SIG-M5 treated with dmso at 0.1 percent for 504 hours (cell line): ENCODE measurements around the gene ZNF552.
"Not testable (repeated sequence)": the region's sequence is repeated elsewhere in the genome, so short reads cannot be mapped to it uniquely, and the experiment has no call there.

Experiments
- DNase-seq: peaks from one replicate; lab custom pipeline; 2025; ENCODE audit not compliant: unreplicated experiment; lab: John Stamatoyannopoulos, UW

Gene ZNF552

DNA sequence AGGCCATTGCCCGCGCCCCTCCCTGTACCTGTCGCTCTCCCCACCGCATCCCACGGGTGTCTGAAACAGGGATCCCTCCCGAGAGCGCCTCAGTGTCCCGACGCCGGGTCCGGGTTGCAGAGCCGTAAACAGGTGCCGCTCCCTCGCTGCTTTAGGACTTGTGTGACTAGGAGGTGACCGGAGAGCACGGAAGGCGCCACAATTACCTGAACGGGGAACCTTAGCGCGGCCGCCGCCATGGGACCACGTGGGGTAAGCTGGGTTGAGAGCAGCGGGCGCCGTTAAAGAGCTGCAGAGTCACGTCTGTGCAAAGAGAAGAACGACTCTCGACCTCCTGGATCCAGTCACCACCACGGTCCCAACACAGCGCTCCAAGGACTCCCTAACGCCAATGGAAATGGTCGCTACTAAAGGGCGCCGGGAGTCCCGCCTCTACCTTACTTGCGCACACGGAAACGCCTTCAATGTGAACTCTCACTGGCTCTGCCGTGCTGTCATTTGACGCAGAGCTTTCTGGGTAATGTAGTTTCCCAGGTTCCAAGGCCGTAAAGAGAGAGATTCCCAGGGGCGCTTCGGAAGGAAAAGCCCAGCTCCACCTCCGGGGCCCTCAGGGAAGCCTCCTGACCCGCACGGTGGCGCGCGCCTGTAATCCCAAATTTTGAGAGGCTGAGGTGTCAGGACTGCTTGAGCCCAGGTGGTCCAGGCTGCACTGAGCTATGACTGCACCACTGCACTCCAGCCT, at the start of gene ZNF552:
ZNF552 (minus strand) TSS at position 409 of the 742 bp plus-strand sequence; CDS start at position 239, 170 bp downstream.
- DNase-seq, result peak; percentile 89

DNA sequence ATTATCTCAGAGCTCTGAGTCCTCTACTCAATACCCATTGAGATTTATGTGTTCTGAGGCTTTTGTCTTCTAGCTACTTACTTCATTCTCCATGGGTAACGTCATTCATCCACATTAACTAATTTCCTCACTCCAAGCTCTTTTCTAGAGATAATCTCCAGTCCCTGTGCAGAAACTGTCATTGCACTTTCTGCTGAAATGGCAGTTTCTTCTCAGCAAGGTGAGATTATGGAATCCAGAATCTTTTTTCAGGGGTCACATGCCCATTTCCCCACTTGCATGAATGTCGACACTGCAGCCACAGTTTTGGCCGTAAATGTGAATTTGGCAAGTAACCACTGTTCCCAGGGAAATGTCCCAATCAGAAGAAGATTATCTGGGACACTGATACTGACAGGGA, 47.6 kb upstream of the ZNF552 start:
- DNase-seq, result not testable (repeated sequence)

DNA sequence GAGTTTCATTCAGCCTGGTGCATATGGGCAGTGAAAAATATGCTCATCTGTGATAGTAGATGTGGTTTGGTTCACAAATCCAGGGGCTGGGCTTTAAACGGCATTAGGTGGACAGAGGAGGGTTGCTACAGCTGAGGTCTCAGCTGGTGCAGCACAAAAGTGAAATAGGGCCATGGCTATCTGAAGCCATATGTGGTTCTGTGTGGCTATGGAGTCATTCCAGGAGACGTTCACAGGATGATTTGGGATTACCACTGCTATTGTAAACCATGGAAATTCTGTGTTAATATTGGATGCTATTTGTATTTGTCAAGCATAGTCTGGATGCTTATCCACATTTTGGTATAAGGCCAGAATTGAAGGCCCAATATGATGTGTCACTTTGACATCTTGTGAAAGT, 39.4 kb upstream of the ZNF552 start:
- not testable (repeated sequence) for DNase-seq

DNA sequence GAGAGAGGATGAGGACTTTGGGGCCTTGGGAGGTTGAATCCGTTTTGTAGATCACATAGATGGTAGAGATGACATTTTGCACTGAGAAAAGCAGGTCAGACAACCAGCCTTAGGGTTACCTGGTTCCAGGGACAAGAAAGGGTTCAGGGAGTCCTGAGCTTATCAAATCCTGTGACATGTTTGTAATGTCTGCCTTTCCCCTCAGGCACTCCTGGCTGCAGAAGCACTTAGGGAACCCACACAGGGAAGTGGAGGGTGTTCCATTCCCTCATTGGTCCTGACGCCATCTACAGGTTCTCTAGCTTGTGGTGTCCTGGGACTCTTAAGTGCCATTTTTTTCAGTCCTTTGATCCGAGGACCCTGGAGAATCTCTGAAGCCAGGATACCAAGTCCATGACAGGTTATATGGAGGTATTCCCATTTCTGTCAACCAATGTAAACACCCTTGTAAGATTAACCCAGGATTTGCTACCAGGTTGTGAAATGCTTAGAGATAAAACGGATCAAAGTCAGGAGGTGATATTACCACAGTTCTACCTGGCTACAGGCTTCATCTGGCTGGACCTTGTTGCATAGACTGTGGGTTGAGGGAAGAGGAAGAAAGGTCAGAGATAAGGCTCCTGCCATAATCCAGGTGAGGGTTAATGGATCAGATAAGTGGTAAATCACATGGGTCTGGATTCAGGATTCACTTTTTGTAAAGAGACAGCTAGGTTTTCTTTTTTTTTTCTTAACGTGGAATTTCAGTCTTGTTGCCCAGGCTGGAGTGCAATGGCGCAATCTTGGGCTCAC, 37.3 kb upstream of the ZNF552 start:
- DNase-seq, result not testable (repeated sequence)

DNA sequence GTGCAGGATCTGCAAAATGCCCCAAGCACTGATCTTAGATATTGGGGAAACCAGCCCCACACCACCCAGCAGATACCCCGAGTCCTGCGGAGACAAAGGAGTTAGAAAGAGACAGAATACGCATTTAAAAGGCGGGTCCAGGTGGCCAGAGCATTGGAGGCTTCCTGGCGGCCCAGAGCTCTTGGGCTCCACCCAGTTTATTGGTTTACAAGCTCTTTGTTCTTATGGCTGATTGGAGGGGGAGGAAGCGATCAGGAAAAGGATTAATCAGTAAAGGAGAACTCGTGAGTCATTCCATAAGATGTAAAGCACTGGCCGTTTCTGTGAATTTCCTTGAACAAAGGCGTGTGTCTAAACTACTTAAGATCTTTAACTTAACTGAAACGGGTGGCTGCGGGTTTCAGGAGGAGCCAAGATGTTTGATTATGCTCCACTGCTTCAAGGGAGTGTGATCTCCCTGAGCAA, 35.9 kb upstream of the ZNF552 start:
- peak; percentile 27 for DNase-seq

DNA sequence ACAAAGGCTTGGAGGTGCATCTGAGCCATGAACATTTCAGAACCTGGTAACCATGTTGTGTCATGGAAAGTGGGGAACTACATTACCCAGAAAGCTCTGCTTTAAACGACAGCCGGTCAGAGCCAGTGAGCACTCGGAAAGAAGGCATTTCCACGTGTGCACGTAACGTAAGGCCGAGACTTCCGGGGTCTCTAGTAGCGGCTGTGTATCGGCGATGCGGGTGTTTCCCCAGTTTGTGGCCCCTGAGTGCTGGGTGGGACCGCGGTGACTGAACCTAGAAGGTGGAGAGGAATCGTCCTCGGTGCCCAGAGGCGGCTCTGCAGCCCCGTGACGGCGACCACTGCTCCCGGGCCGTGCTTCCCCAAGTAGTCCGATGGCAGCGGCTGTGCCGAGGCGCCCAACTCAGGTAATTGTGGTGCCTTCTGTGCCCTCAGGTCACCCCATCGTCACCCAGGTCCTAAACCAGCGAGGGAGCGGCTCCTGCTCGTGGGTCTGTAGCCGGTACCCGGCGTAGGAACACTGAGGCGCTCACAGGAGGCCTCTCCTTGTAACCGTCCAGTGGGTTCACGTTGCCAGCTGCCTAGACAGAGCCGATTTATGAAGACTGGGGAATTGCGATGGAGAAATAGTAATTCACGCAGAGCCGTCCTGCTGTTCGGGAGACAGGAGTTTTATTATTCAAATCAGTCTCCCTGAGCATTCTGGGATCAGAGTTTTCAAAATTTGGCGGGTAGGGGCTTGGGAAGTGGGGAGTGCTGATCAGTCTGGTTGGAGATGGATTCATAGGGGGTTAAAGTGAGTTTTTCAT, 35.2 kb upstream of the ZNF552 start, which contains the start of gene ZNF587:
ZNF587 (plus strand) TSS at position 194 of the 808 bp plus-strand sequence; CDS start at position 374, 180 bp downstream.
- peak; percentile 85 for DNase-seq

DNA sequence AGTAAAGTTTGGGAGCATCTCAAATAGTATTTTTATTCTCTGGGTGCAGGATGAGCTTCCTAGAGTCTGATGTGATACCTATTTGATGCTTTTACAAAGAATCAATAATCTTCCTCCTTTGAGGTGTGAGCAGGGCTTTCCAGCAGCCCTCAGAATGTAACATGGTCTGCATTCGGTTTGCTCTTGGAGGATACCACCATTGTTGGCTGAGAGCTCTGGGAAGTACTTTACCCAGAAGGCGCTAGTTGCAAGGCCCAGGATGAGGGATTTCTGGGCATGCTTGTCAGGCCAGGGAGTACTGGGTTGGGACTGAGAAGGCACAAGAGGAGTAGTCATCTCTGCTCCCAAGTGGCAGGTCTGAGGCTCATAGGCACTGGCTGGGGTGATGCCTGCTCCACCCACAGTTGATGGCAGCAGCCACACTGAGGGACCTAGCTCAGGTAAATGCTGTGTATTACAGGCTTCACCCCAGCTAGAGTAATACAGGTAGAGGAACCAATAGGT, 34.5 kb upstream of the ZNF552 start:
- DNase-seq, result not testable (repeated sequence)

DNA sequence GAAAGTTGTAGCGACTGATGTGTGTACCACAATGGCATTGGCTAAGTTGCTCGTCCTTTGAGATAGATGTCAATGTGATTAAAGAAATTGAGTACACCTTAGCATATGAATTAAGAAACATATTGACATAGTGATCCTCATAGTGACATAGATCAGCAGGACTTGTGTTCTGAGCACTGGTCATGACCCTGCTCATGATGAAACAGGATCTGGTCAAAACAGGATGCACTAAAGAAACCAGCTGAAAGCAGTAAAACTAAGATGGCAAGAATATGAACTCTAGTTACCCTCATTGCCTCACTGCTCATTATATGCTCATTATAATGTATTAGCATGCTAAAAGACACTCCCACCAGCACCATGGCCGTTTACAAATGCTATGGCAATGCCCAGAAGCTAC, 32.5 kb upstream of the ZNF552 start:
- DNase-seq, result not testable (repeated sequence)

DNA sequence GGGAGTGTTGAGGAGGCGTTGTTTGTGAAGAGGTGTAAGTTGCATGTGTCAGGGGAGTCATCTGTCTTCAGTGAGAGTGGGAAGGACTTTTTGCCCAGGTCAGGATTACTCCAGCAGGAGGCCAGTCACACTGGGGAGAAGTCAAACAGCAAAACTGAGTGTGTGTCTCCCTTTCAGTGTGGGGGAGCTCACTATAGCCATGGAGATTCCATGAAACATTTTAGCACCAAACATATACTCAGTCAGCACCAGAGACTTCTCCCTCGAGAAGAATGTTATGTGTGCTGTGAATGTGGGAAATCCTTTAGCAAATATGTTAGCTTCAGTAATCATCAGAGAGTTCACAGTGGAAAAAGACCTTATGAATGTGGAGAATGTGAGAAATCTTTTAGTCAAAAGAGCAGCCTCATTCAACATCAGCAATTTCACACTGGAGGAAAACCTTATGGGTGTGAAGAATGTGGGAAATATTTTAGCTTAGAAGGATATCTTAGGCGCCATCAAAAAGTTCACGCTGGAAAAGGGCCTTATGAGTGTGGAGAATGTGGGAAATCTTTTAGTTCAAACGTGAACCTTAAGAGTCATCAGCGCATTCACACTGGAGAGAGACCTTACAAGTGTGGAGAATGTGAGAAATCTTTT, 26.5 kb upstream of the ZNF552 start:
- DNase-seq, result no peak

DNA sequence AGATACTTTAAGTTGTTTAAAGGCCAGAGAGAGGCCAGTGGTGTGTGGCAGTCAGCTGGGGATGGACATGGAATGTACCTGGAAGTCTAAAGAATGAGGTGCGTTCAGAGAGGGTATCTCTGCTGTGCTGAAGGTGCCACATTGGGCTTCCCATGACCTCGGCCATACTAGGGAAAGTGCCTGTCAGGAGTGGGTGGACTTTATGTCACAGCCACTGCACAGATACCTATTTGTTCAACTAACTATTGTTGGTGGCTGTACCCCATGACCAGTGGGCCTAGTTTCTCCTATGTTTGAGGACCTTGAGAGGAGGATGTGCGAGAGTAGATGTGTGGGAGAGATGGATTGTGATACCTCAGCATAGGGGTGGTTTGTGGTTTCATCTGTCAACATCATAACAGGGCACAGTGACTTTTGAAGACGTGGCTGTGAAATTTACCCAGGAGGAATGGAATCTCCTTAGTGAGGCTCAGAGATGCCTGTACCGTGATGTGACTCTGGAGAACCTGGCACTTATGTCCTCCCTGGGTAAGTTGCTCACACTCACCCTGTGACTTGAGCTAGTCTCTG, 24.0 kb upstream of the ZNF552 start:
- DNase-seq, result not testable (repeated sequence)

DNA sequence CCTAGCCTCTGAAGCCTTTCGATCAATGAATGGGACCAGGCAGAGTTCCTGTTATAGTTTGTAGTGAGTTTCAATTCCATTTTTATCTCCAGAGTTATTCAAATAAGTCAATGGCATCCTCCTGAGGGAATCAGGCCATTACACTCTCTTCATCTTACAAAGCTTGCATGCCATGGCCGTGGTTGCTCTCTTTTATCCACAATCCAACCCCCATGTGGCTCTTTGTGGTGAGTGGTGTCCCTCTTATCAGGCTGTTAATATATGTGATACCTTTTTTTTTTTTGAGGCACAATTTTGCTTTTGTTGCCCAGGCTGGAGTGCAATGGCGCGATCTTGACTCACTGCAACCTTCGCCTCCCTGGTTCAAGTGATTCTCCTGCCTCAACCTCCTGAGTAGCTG, 22.3 kb upstream of the ZNF552 start:
- DNase-seq, result not testable (repeated sequence)

DNA sequence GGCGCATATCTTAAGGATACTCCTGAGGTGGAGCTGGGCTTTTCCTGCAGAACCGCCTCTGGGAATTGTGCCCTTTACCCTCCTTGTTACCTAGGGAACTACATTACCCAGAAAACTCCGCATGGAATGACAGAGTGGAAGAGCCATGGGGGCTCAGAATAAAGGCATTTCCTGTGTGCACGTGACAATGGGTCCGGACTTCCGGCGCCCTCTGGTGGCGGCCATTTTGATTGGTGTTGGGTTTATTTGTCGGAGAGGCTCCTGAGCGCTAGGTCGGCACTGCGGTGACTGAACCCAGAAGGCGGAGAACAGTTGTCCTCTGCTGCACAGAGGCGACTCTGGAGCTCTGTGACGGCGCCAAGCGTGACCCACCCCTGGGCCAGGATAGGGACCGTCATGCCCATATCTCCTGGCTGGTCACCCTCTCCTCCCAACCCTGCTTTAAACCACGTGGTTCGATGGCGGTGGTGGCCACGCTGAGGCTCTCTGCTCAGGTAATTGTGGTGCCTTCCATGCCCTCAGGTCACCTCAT, 15.4 kb upstream of the ZNF552 start, which contains the start of gene ZNF587B:
ZNF587B (plus strand) TSS at position 229 of the 532 bp plus-strand sequence; CDS start at position 459, 230 bp downstream.
- no peak for DNase-seq

DNA sequence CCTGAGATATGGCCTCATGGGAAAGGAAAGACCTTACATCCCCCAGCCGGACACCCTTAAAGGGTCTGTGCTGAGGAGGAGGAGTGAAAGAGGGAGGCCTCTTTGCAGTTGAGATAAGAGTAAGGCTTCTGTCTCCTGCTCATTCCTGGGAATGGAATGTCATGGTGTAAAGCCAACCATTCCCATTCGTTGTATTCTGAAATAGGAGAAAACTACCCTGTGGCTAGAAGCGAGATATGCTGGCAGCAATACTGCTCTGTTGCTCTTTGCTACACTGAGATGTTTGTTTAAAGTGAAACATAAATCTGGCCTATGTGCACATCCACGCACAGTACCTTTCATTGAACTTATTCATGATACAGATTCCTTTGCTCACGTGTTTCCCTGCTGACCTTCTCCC, 14.6 kb upstream of the ZNF552 start:
- no peak for DNase-seq

DNA sequence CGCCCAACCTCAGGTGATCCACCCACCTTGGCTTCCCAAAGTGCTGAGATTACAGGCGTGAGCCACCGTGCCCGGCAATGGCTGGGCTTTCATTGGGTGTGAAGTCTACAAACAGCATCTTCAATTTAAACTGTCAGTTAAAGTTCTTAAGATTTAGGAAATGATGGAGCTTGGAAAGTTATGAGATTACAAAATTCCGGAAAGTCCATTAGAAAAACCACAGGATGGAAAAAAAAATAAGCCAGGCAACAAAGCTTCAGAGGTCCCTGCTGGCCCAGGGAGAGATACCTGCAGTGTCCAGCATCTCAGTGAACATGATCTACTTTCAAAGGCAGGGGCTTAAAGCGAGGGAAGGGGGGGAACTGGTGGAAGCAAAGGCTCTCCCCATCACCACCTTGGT, 10.8 kb upstream of the ZNF552 start:
- no peak for DNase-seq

DNA sequence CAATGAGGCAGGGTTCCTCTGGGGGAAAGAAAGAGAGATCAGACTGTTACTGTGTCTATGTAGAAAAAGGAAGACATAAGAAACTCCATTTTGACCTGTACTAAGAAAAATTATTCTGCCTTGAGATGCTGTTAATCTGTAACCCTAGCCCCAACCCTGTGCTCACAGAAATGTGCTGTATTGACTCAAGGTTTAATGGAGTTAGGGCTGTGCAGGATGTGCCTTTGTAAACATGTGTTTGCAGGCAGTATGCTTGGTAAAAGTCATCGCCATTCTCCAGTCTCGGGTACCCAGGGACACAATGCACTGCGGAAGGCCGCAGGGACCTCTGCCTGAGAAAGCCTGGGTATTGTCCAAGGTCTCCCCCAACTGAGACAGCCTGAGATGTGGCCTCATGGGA, 8.9 kb upstream of the ZNF552 start:
- DNase-seq, result not testable (repeated sequence)

DNA sequence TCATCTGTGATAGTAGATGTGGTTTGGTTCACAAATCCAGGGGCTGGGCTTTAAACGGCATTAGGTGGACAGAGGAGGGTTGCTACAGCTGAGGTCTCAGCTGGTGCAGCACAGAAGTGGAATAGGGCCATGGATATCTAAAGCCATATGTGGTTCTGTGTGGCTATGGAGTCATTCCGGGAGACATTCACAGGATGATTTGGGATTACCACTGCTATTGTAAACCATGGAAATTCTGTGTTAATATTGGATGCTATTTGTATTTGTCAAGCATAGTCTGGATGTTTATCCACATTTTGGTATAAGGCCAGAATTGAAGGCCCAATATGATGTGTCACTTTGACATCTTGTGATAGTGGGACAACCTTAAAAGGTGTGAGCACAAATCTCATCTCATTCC, 8.4 kb upstream of the ZNF552 start:
- not testable (repeated sequence) for DNase-seq

DNA sequence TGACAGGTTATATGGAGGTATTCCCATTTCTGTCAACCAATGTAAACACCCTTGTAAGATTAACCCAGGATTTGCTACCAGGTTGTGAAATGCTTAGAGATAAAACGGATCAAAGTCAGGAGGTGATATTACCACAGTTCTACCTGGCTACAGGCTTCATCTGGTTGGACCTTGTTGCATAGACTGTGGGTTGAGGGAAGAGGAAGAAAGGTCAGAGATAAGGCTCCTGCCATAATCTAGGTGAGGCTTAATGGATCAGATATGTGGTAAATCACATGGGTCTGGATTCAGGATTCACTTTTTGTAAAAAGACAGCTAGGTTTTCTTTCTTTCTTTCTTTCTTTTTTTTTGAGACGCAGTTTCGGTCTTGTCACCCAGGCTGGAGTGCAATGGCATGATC, 6.8 kb upstream of the ZNF552 start:
- DNase-seq, result not testable (repeated sequence)

DNA sequence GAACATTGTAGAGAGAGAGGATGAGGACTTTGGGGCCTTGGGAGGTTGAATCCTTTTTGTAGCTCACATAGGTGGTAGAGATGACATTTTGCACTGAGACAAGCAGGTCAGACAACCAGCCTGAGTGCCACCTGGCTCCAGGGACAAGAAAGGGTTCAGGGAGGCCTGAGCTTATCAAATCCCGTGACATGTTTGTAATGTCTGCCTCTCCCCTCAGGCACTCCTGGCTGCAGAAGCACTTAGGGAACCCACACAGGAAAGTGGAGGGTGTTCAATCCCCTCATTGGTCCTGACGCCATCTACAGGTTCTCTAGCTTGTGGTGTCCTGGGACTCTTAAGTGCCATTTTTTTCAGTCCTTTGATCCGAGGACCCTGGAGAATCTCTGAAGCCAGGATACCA, 6.4 kb upstream of the ZNF552 start:
- DNase-seq, result not testable (repeated sequence)

DNA sequence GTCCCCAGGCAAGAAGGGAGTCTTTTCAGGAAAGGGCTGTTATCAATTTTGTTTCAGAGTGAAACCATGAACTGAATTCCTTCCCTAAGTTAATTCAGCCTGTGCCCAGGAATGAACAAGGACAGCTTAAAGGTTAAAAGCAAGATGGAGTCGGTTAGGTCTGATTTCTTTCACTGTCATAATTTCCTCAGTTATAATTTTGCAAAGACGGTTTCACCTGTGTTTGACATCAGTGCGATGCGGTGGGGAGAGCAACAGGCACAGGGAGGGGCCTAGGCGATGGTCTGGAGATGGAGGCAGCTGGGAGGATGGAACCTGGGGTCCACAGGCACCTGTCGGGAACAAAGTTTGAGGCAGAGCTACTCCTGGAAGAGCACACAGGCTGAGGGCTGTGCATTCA, 5.9 kb upstream of the ZNF552 start:
- DNase-seq, result no peak
